Psoas muscle (tissue), 8 donors: ENCODE data around the gene MTMR12. TPM values are rescaled to one million over a fixed set of nuclear protein-coding genes. Genes with fewer than 3 reads are reported as not detected.

ENCODE experiments used
- ATAC-seq, 4 donors: fragments of 200-7000 bp; cut with Tn5 transposase; one replicate each; pipeline ENCODE4 v1.9.1; 2020; ENCODE audit warnings: moderate library complexity in 3 of 4, mild to moderate bottlenecking in 2 of 4
- DNase-seq, 2 donors: peaks; one replicate each; pipeline ENCODE4 v3.0.0-alpha.2; 2020
- H3K27ac ChIP-seq: fragments of 200-600 bp; one replicate; pipeline ENCODE4 v1.8.0; 2022
- H3K27me3 ChIP-seq, 3 donors: fragments of 200-600 bp in 1 of 3; one replicate each; pipeline versions ENCODE4 v1.6.1 to v1.8.0; 2013 to 2022; ENCODE audit warnings: low read length in 2 of 3, mild to moderate bottlenecking in 2 of 3, moderate library complexity in 1 of 3; ENCODE audit not compliant: insufficient read depth in 3 of 3
- H3K36me3 ChIP-seq, 2 donors: fragments of 200-600 bp in 1 of 2; one replicate each; pipeline versions ENCODE4 v1.6.1 to v1.8.0; 2013 to 2022; ENCODE audit warnings: low read depth in 1 of 2, mild to moderate bottlenecking in 1 of 2, moderate library complexity in 1 of 2; ENCODE audit not compliant: insufficient read depth in 1 of 2
- H3K4me1 ChIP-seq: fragments of 200-600 bp; one replicate; pipeline ENCODE4 v1.8.0; 2022
- H3K4me3 ChIP-seq: fragments of 200-600 bp; one replicate; pipeline ENCODE4 v1.8.0; 2022; ENCODE audit warnings: mild to moderate bottlenecking
- H3K9me3 ChIP-seq: fragments of 200-600 bp; one replicate; pipeline ENCODE4 v1.8.0; 2022
- CTCF ChIP-seq: fragments of 200-600 bp; IDR thresholded peaks from one replicate; pipeline ENCODE4 v1.8.0; 2022; ENCODE audit warnings: antibody characterized with exemption
- WGBS, 3 donors: extraction: QIAGEN DNeasy Blood & Tissue Kit; methylation state at CpG; one replicate each; pipeline versions ENCODE4 v1.1.6 to v1.1.7; 2013; 5-methylcytosine and 5-hydroxymethylcytosine counted together
- intact Hi-C, 2 donors: fragments of 100-400 bp; cut with DNase I; formaldehyde crosslinking; loops; one replicate each; pipeline versions ENCODE4 v1.11.0 to v1.14.2; 2022
- polyA plus RNA-seq, 3 donors: library from polyadenylated mRNA; stranded (reverse); fragments of 200-250 nt; gene quantifications; one replicate each; pipeline ENCODE4 v1.2.3, GENCODE V29; 2013
- total RNA-seq, 4 donors: library from RNA; stranded (reverse); fragmentation: NEBNext Ultra II Directional in 2 of 4; extraction: Animal tissue kit (Norgen Biotek cat#: 25700) in 2 of 4; gene quantifications; one replicate each; pipeline versions ENCODE4 v1.2.1 to v1.2.4, GENCODE V29; 2021 to 2023
- donor health status: healthy with polysubstance abuse.
- donor health status: DM: no; HTN: no; CAD: no; lungs with moderate emphysema.
- donor health status: Bipolar disorder and iron deficiency.
- donor health status: healthy.
- donor health status: DM: yes; HTN: yes; CAD: no.
- donor health status: DM: no; HTN: no; CAD: no.
- donor health status: DM: no; HTN: no; CAD: no.
- donor health status: DM: yes; HTN: yes; CAD: no.

The MTMR12 gene
- total and polyA plus RNA-seq, 7 donors, result 2.4 to 8.9 (median 8.2) TPM

- peak; percentile 70 to 93 (median 84) for ATAC-seq
- Histone ChIP-seq H3K9me3 (no peaks in the 10 kb centered on the region), H3K36me3 (no peaks in the 10 kb centered on the region), H3K4me1 (peaks cover 9% of the 10 kb centered on the region), H3K27me3 (no peaks in the 10 kb centered on the region), H3K27ac (no peak overlapping the region), H3K4me3 (no peak overlapping the region)
- 30 to 33% (median 32%) methylated on average over 10 of the region's 10 CpGs for WGBS, 3 donors
- TF ChIP-seq CTCF, result peak; percentile 68
- DNase-seq, result peak; percentile 46 to 66
- intact Hi-C loops, result loop anchor here (1.0 to 2.0 kb wide), 2 partner anchors 97 to 99 kb away; no protein-coding TSS in a partner anchor
Measured at GRCh38 chr5:32329395-32329834, 16.7 kb upstream of the MTMR12 start.

GRCh38 chr5:32326216-32326772, 13.6 kb upstream of the MTMR12 start:
- no peaks in the 10 kb centered on the region for H3K36me3 ChIP-seq
- peaks cover 9% of the 10 kb centered on the region for H3K4me1 ChIP-seq
- DNase-seq (no peak), ATAC-seq (peak in 1 of 4 donors; percentile 38)
- no peak overlapping the region for H3K4me3 ChIP-seq
- 95 to 98% (median 98%) methylated on average over 3 of the region's 3 CpGs for WGBS, 3 donors
- no peaks in the 10 kb centered on the region for H3K27me3 ChIP-seq
- TF ChIP-seq CTCF, result no peak
- intact Hi-C loops, result no loop called here
- no peaks in the 10 kb centered on the region for H3K9me3 ChIP-seq
- no peak overlapping the region for H3K27ac ChIP-seq

- H3K27ac ChIP-seq, result peak overlapping the region; percentile 70
- no peaks in the 10 kb centered on the region for H3K9me3 ChIP-seq
- WGBS, 3 donors, result 91 to 99% (median 93%) methylated on average over 3 to 4 of the region's 4 CpGs
- no peaks in the 10 kb centered on the region for H3K27me3 ChIP-seq
- H3K4me3 ChIP-seq, result no peak overlapping the region
- H3K4me1 ChIP-seq, result peaks cover 9% of the 10 kb centered on the region
- intact Hi-C loops, result no loop called here
- no peak for TF ChIP-seq CTCF
- DNase-seq (no peak), ATAC-seq (no peak)
- no peaks in the 10 kb centered on the region for H3K36me3 ChIP-seq
Measured at GRCh38 chr5:32325616-32326015, 12.9 kb upstream of the MTMR12 start.

DNA sequence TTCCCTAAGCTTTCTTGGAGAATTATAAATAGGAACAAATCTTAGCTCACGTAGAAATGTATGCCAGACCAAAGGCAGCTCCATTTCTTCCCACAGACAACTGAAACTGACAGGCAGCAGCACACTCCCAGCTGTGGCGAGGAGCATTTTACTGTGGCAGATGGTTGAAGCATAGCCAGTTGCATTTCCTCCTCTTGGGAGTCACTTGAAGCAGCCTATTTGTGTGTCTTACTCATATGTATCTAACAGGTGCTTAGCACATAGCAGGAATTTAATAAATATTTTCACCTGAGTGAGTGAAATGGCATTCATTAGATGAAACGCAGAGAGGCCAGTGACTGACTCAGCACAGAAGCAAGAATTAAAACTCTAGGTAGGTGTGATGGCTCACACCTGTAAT, 12.3 kb upstream of the MTMR12 start:
- peak overlapping the region; percentile 70 for H3K27ac ChIP-seq
- no peaks in the 10 kb centered on the region for H3K36me3 ChIP-seq
- no peaks in the 10 kb centered on the region for H3K27me3 ChIP-seq
- no peak overlapping the region for H3K4me3 ChIP-seq
- peaks cover 9% of the 10 kb centered on the region for H3K4me1 ChIP-seq
- intact Hi-C loops, result no loop called here
- no peak for TF ChIP-seq CTCF
- WGBS, 3 donors, result 16 to 25% (median 16%) methylated on average over 3 of the region's 3 CpGs
- H3K9me3 ChIP-seq, result no peaks in the 10 kb centered on the region
- DNase-seq, result no peak
- peak; percentile 78 to 92 (median 92) for ATAC-seq

DNA sequence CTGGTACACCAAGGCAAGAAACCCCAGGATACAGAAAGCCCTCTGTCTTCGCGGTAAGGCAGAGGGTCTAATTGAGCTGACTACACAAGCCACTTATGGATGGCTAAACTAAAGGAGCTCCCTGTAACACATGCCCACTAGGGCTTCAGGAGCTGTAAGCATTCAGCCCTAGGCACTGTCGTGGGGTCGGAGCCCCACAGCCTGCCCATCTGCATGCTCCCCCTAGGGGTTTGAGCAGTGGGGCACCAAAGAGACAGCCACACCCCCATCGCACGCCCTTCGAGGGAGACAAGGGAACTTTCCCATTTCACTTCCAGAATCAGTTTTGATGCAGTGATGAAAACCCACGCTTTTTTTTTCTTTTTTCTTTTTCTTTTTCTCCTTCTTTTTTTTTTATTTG, 11.0 kb upstream of the MTMR12 start:
- Histone ChIP-seq H3K27me3 (no peaks in the 10 kb centered on the region), H3K4me1 (peaks cover 9% of the 10 kb centered on the region), H3K36me3 (no peaks in the 10 kb centered on the region), H3K9me3 (no peaks in the 10 kb centered on the region), H3K27ac (no peak overlapping the region), H3K4me3 (no peak overlapping the region)
- 86% methylated on average over 8 of the region's 8 CpGs for WGBS, 3 donors
- no peak for DNase-seq
- intact Hi-C loops, result no loop called here
- no peak for ATAC-seq
- no peak for TF ChIP-seq CTCF
